ENCODE measurements around the gene SMAD4. TPM values are rescaled to one million over a fixed set of nuclear protein-coding genes. Genes with fewer than 3 reads are reported as not detected.

Gene SMAD4
- total and polyA plus RNA-seq, 2 experiments from 2014 or later = 41.9 to 103 TPM

DNA sequence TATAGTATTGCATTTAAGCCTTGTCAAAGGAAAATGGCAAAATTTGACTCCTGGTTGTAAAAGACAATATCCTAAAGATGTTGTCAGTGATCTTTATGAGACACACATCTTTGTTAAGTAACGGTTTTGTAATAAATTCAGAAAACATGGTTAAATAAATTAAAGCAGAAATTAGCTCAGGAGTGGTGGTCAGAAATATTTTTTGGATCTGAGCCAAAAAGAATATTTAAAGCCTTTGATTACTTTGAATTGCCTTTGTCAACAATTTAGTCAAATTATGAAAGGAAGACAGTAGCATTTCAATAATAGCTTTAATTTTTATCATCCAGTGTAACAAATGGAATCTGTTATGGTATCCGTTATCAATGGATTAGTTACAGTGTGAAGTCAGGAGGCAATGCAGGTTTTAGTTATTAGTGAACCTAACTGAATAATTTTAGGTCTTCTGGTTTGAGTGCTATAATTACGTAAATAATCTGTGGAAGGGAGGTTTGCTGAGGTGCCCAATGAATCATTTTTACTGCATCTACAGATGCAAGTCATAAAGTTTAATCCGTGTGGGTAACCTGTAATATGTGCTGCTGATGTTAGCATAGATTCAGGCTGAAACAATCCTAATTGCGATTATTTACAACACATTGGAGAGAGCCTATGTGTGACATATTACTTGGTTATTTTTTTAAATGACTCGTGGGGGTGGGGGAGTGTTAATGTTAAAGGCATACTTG is 42.7 kb downstream of the SMAD4 start (continued):
- TF ChIP-seq, protein P1, sequence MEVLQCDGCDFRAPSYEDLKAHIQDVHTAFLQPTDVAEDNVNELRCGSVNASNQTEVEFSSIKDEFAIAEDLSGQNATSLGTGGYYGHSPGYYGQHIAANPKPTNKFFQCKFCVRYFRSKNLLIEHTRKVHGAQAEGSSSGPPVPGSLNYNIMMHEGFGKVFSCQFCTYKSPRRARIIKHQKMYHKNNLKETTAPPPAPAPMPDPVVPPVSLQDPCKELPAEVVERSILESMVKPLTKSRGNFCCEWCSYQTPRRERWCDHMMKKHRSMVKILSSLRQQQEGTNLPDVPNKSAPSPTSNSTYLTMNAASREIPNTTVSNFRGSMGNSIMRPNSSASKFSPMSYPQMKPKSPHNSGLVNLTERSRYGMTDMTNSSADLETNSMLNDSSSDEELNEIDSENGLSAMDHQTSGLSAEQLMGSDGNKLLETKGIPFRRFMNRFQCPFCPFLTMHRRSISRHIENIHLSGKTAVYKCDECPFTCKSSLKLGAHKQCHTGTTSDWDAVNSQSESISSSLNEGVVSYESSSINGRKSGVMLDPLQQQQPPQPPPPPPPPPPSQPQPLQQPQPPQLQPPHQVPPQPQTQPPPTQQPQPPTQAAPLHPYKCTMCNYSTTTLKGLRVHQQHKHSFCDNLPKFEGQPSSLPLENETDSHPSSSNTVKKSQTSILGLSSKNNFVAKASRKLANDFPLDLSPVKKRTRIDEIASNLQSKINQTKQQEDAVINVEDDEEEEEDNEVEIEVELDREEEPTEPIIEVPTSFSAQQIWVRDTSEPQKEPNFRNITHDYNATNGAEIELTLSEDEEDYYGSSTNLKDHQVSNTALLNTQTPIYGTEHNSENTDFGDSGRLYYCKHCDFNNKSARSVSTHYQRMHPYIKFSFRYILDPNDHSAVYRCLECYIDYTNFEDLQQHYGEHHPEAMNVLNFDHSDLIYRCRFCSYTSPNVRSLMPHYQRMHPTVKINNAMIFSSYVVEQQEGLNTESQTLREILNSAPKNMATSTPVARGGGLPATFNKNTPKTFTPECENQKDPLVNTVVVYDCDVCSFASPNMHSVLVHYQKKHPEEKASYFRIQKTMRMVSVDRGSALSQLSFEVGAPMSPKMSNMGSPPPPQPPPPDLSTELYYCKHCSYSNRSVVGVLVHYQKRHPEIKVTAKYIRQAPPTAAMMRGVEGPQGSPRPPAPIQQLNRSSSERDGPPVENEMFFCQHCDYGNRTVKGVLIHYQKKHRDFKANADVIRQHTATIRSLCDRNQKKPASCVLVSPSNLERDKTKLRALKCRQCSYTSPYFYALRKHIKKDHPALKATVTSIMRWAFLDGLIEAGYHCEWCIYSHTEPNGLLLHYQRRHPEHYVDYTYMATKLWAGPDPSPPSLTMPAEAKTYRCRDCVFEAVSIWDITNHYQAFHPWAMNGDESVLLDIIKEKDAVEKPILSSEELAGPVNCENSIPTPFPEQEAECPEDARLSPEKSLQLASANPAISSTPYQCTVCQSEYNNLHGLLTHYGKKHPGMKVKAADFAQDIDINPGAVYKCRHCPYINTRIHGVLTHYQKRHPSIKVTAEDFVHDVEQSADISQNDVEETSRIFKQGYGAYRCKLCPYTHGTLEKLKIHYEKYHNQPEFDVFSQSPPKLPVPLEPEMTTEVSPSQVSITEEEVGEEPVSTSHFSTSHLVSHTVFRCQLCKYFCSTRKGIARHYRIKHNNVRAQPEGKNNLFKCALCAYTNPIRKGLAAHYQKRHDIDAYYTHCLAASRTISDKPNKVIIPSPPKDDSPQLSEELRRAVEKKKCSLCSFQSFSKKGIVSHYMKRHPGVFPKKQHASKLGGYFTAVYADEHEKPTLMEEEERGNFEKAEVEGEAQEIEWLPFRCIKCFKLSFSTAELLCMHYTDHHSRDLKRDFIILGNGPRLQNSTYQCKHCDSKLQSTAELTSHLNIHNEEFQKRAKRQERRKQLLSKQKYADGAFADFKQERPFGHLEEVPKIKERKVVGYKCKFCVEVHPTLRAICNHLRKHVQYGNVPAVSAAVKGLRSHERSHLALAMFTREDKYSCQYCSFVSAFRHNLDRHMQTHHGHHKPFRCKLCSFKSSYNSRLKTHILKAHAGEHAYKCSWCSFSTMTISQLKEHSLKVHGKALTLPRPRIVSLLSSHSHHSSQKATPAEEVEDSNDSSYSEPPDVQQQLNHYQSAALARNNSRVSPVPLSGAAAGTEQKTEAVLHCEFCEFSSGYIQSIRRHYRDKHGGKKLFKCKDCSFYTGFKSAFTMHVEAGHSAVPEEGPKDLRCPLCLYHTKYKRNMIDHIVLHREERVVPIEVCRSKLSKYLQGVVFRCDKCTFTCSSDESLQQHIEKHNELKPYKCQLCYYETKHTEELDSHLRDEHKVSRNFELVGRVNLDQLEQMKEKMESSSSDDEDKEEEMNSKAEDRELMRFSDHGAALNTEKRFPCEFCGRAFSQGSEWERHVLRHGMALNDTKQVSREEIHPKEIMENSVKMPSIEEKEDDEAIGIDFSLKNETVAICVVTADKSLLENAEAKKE (CRISPR knock-in tag; IDR thresholded peaks at IDR 0.05) = no peak

DNA sequence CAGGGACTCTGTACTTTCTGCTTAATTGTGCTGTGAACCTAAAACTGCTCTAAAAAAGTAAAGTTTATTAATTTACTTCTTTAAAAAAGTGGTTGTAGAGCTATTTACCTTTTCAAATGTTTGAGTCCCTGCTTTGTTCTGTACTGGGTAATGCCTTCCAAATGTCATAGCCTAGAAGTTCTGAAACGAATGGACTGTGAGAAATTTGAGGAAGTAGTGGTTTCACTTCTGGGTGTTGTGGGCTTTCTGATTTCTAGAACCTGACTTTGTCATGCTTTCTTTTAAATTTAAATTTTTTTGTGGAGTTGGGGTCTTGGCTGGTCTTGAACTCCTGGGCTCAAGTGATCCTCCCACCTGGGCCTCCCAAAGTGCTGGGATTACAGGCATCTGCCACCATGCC is 44.6 kb downstream of the SMAD4 start:
- H3K27me3 Mint-ChIP-seq (ENCODE audit: insufficient read depth, low read depth, poor library complexity) = no peaks in the 10 kb centered on the region
- H3K4me1 Mint-ChIP-seq = no peaks in the 10 kb centered on the region
- no peaks in the 10 kb centered on the region for H3K9me3 Mint-ChIP-seq
- Histone ChIP-seq H3K4me2 (no peak overlapping the region), H3K9me2 (ENCODE audit: insufficient read depth) (no peaks in the 10 kb centered on the region), H3K4me1 (ENCODE audit: insufficient read depth) (no peaks in the 10 kb centered on the region), H3K4me3 (no peak overlapping the region), H4K20me1 (replicated peaks; ENCODE audit: insufficient read depth) (no peaks in the 10 kb centered on the region), H3K27ac (ENCODE audit: low read depth) (no peak overlapping the region), H3K27me3 (ENCODE audit: insufficient read depth) (no peaks in the 10 kb centered on the region), H3K79me2 (replicated peaks; ENCODE audit: insufficient read depth) (peaks cover 42% of the 10 kb centered on the region), H3K36me3 (ENCODE audit: insufficient read depth) (peaks cover 25% of the 10 kb centered on the region), H3F3A (replicated peaks; ENCODE audit: low read depth) (no peaks in the 10 kb centered on the region), H2AFZ (no peak overlapping the region)
- no peak for DNase-seq (ENCODE audit: low spot score)
- ATAC-seq = no peak
- no peak overlapping the region for H3K27ac Mint-ChIP-seq
- TF ChIP-seq JUNB (IDR thresholded peaks at IDR 0.05; ENCODE audit: unreplicated experiment) = no peak
- TF ChIP-seq, protein P2, sequence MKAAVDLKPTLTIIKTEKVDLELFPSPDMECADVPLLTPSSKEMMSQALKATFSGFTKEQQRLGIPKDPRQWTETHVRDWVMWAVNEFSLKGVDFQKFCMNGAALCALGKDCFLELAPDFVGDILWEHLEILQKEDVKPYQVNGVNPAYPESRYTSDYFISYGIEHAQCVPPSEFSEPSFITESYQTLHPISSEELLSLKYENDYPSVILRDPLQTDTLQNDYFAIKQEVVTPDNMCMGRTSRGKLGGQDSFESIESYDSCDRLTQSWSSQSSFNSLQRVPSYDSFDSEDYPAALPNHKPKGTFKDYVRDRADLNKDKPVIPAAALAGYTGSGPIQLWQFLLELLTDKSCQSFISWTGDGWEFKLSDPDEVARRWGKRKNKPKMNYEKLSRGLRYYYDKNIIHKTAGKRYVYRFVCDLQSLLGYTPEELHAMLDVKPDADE (IDR thresholded peaks at IDR 0.05) = no peak
- TF ChIP-seq CREB1 (CRISPR knock-in tag; IDR thresholded peaks at IDR 0.05; ENCODE audit: low read depth) = no peak
- TF ChIP-seq POLR2AphosphoS5 (IDR thresholded peaks at IDR 0.05; ENCODE audit: low read depth) = no peak
- no peak for TF ChIP-seq EZH2 (IDR thresholded peaks at IDR 0.05; ENCODE audit: low read depth, unreplicated experiment)
- no peak for TF ChIP-seq ZNF114 (CRISPR knock-in tag; IDR thresholded peaks at IDR 0.05)
- no peak for TF ChIP-seq ZNF331 (CRISPR knock-in tag; IDR thresholded peaks at IDR 0.05; ENCODE audit: low read depth)
- TF ChIP-seq, protein P3, sequence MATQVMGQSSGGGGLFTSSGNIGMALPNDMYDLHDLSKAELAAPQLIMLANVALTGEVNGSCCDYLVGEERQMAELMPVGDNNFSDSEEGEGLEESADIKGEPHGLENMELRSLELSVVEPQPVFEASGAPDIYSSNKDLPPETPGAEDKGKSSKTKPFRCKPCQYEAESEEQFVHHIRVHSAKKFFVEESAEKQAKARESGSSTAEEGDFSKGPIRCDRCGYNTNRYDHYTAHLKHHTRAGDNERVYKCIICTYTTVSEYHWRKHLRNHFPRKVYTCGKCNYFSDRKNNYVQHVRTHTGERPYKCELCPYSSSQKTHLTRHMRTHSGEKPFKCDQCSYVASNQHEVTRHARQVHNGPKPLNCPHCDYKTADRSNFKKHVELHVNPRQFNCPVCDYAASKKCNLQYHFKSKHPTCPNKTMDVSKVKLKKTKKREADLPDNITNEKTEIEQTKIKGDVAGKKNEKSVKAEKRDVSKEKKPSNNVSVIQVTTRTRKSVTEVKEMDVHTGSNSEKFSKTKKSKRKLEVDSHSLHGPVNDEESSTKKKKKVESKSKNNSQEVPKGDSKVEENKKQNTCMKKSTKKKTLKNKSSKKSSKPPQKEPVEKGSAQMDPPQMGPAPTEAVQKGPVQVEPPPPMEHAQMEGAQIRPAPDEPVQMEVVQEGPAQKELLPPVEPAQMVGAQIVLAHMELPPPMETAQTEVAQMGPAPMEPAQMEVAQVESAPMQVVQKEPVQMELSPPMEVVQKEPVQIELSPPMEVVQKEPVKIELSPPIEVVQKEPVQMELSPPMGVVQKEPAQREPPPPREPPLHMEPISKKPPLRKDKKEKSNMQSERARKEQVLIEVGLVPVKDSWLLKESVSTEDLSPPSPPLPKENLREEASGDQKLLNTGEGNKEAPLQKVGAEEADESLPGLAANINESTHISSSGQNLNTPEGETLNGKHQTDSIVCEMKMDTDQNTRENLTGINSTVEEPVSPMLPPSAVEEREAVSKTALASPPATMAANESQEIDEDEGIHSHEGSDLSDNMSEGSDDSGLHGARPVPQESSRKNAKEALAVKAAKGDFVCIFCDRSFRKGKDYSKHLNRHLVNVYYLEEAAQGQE (IDR thresholded peaks at IDR 0.05; ENCODE audit: unreplicated experiment) = no peak
- H3K4me3 Mint-ChIP-seq = no peak overlapping the region
- peaks cover 69% of the 10 kb centered on the region for H3K36me3 Mint-ChIP-seq (ENCODE audit: low read depth)
